ENCODE data around the gene KRTAP9-2.
"Not testable (repeated sequence)": the region's sequence is repeated elsewhere in the genome, so short reads cannot be mapped to it uniquely, and the experiment has no call there.

The KRTAP9-2 gene

GRCh38 chr17:41184480-41184961 is 41.9 kb upstream of the KRTAP9-2 start, which contains the start of gene KRTAP4-1:
Gene KRTAP4-1 (minus strand): TSS chr17:41184911. CDS start chr17:41184854, 57 bp downstream.
- TF ChIP-seq CTCF (IDR thresholded peaks at IDR 0.05), result no peak
- Histone ChIP-seq H3K9me3 (no peaks in the 10 kb centered on the region), H3K36me3 (no peaks in the 10 kb centered on the region), H3K4me1 (ENCODE audit: control insufficient read depth in 1 of 2, insufficient read depth in 1 of 2, low read depth in 1 of 2, low read length in 1 of 2) (no peaks in the 10 kb centered on the region), H3K27ac (no peak within 1 kb of the TSS), H3K4me3 (ENCODE audit: low read depth in 1 of 2, low read length in 1 of 2) (no peak within 1 kb of the TSS), H3K27me3 (peaks cover 38% of the 10 kb centered on the region)

- Histone ChIP-seq H3K27me3 (peaks cover 42% of the 10 kb centered on the region), H3K9me3 (no peaks in the 10 kb centered on the region), H3K27ac (no peak overlapping the region), H3K4me3 (ENCODE audit: low read depth in 1 of 2, low read length in 1 of 2) (no peak overlapping the region), H3K36me3 (no peaks in the 10 kb centered on the region), H3K4me1 (ENCODE audit: control insufficient read depth in 1 of 2, insufficient read depth in 1 of 2, low read depth in 1 of 2, low read length in 1 of 2) (no peaks in the 10 kb centered on the region)
- no peak for TF ChIP-seq CTCF (IDR thresholded peaks at IDR 0.05)
Observed at GRCh38 chr17:41185001-41185400, 41.4 kb upstream of the KRTAP9-2 start.

GRCh38 chr17:41186872-41187271 is 39.6 kb upstream of the KRTAP9-2 start:
- Histone ChIP-seq H3K36me3 (no peaks in the 10 kb centered on the region), H3K27ac (no peak overlapping the region), H3K4me3 (ENCODE audit: low read depth in 1 of 2, low read length in 1 of 2) (no peak overlapping the region), H3K4me1 (ENCODE audit: control insufficient read depth in 1 of 2, insufficient read depth in 1 of 2, low read depth in 1 of 2, low read length in 1 of 2) (no peaks in the 10 kb centered on the region), H3K9me3 (no peaks in the 10 kb centered on the region), H3K27me3 (peaks cover 50% of the 10 kb centered on the region)
- TF ChIP-seq CTCF (IDR thresholded peaks at IDR 0.05), result no peak

- not testable (repeated sequence) for H3K36me3 ChIP-seq; H3K9me3 ChIP-seq; H3K27ac ChIP-seq; H3K4me3 ChIP-seq (ENCODE audit: low read depth in 1 of 2, low read length in 1 of 2); H3K4me1 ChIP-seq (ENCODE audit: control insufficient read depth in 1 of 2, insufficient read depth in 1 of 2, low read depth in 1 of 2, low read length in 1 of 2)
- peaks cover 44% of the 10 kb centered on the region for H3K27me3 ChIP-seq
Observed at GRCh38 chr17:41189837-41190318, 36.6 kb upstream of the KRTAP9-2 start, which contains the start of gene KRTAP9-1. Gene KRTAP9-1 (plus strand): TSS chr17:41189887. CDS start chr17:41189887, 0 bp downstream.

- Histone ChIP-seq H3K27me3 (peaks cover 42% of the 10 kb centered on the region), H3K36me3 (no peaks in the 10 kb centered on the region), H3K27ac (no peak overlapping the region), H3K4me1 (ENCODE audit: control insufficient read depth in 1 of 2, insufficient read depth in 1 of 2, low read depth in 1 of 2, low read length in 1 of 2) (no peaks in the 10 kb centered on the region), H3K9me3 (no peaks in the 10 kb centered on the region), H3K4me3 (ENCODE audit: low read depth in 1 of 2, low read length in 1 of 2) (no peak overlapping the region)
- TF ChIP-seq CTCF (IDR thresholded peaks at IDR 0.05), result no peak
Observed at GRCh38 chr17:41190328-41190727, 36.1 kb upstream of the KRTAP9-2 start.

- Histone ChIP-seq H3K4me1 (ENCODE audit: control insufficient read depth in 1 of 2, insufficient read depth in 1 of 2, low read depth in 1 of 2, low read length in 1 of 2) (no peaks in the 10 kb centered on the region), H3K27me3 (no peaks in the 10 kb centered on the region), H3K36me3 (no peaks in the 10 kb centered on the region), H3K4me3 (ENCODE audit: low read depth in 1 of 2, low read length in 1 of 2) (no peak overlapping the region), H3K27ac (no peak overlapping the region), H3K9me3 (no peaks in the 10 kb centered on the region)
- no peak for TF ChIP-seq CTCF (IDR thresholded peaks at IDR 0.05)
Observed at GRCh38 chr17:41196068-41196467, 30.4 kb upstream of the KRTAP9-2 start.
